OCI-LY7 (cell line): ENCODE results near the gene CEP112. TPM values are rescaled to one million over a fixed set of nuclear protein-coding genes. Genes with fewer than 3 reads are reported as not detected.

Experiments used
- BruUV-seq: library from RNA; stranded (reverse); fragments of 400-500 nt; replicated peaks from 2 replicates; lab custom pipeline; 2021; lab: Mats Ljungman, UMichigan
- CTCF ChIA-PET: fragments of 300-600 bp; sonication (Branson Sonifier 250); formaldehyde crosslinking; loops from one replicate; lab custom pipeline; 2022; ENCODE audit warnings: antibody characterized with exemption; ENCODE audit not compliant: unreplicated experiment; lab: Charles Lee
- POLR2A ChIA-PET: fragments of 300-600 bp; sonication (Branson Sonifier 250); formaldehyde crosslinking; loops from one replicate; lab custom pipeline; 2022; ENCODE audit warnings: antibody characterized with exemption; lab: Charles Lee
- DNase-seq: peaks from one replicate; pipeline ENCODE4 v3.0.0-alpha.2; 2015; ENCODE audit warnings: low spot score
- H2AFZ ChIP-seq: fragments of 200-600 bp; sonication (generic), shearing (Covaris generic); 2 replicates; pipeline ENCODE4 v1.6.1; 2014; ENCODE audit warnings: mild to moderate bottlenecking, antibody characterized with exemption, low read length, moderate library complexity
- H3K27ac ChIP-seq: fragments of 200-600 bp; sonication (generic); 2 replicates; pipeline ENCODE4 v1.5.1; 2014; ENCODE audit warnings: mixed run types, low read depth, mild to moderate bottlenecking, moderate library complexity, low read length, inconsistent platforms; ENCODE audit not compliant: poor library complexity, severe bottlenecking
- H3K36me3 ChIP-seq: fragments of 200-600 bp; sonication (generic); 2 replicates; pipeline ENCODE4 v1.6.1; 2014; ENCODE audit warnings: mild to moderate bottlenecking, antibody characterized with exemption, low read length, moderate library complexity, mixed read lengths; ENCODE audit not compliant: insufficient read depth
- H3K4me1 ChIP-seq: fragments of 200-600 bp; sonication (generic); 2 replicates; pipeline ENCODE4 v1.5.1; 2014; ENCODE audit warnings: mild to moderate bottlenecking, low read length; ENCODE audit not compliant: insufficient read depth, poor library complexity, severe bottlenecking
- H3K4me2 ChIP-seq: fragments of 200-600 bp; sonication (generic); 2 replicates; pipeline ENCODE4 v1.6.1; 2014; ENCODE audit warnings: mild to moderate bottlenecking, low read length
- H3K4me3 ChIP-seq: fragments of 200-600 bp; sonication (generic); 2 replicates; pipeline ENCODE4 v1.5.1; 2014; ENCODE audit warnings: mild to moderate bottlenecking, low read depth, low read length; ENCODE audit not compliant: poor library complexity, severe bottlenecking
- H3K79me2 ChIP-seq: fragments of 200-600 bp; sonication (generic); 2 replicates; pipeline ENCODE4 v1.6.1; 2016; ENCODE audit warnings: low read depth, mild to moderate bottlenecking, low read length, moderate library complexity, mixed read lengths; ENCODE audit not compliant: insufficient read depth
- H3K9me2 ChIP-seq: fragments of 200-600 bp; sonication (generic); 2 replicates; pipeline ENCODE4 v1.6.1; 2016; ENCODE audit warnings: mild to moderate bottlenecking, low read length, mixed read lengths; ENCODE audit not compliant: insufficient read depth
- H3K9me3 ChIP-seq: fragments of 200-600 bp; sonication (generic); 2 replicates; pipeline ENCODE4 v1.6.1; 2014; ENCODE audit warnings: mild to moderate bottlenecking, mixed run types, low read length, mixed read lengths
- H4K20me1 ChIP-seq: fragments of 200-600 bp; sonication (generic); 2 replicates; pipeline ENCODE4 v1.6.1; 2014; ENCODE audit warnings: mild to moderate bottlenecking, antibody characterized with exemption, low read length, moderate library complexity, mixed read lengths; ENCODE audit not compliant: insufficient read depth
- EZH2phosphoT487 ChIP-seq: fragments of 200-600 bp; sonication (generic); IDR thresholded peaks from 2 replicates; pipeline ENCODE4 v1.6.1; 2018; ENCODE audit warnings: low read depth, borderline replicate concordance, mild to moderate bottlenecking, mixed run types, antibody characterized with exemption, low read length, moderate library complexity, mixed read lengths
- intact Hi-C: fragments of 100-400 bp; cut with micrococcal nuclease; formaldehyde crosslinking; loops from one replicate; pipeline ENCODE4 v1.10.0; 2022; ENCODE audit not compliant: unreplicated experiment
- total RNA-seq, 2 experiments: library from RNA; depleted of rRNA in 1 of 2; stranded (reverse); fragments of >200 nt in 1 of 2; shearing (Covaris generic) in 1 of 2; gene quantifications; 2 replicates each; pipeline ENCODE4 v1.2.3, GENCODE V29; 2014 to 2022
- TF ChIP-seq, protein P1 (sequence below): fragments of 200-600 bp; sonication (generic); conservative IDR thresholded peaks from 2 replicates; pipeline ENCODE4 v1.5.1; 2014; ENCODE audit warnings: mild to moderate bottlenecking, antibody characterized with exemption, low read length, moderate library complexity, mixed read lengths

The CEP112 gene
- total RNA-seq, 2 experiments from 2014 or later, result 2.7 to 6.9 TPM

DNA sequence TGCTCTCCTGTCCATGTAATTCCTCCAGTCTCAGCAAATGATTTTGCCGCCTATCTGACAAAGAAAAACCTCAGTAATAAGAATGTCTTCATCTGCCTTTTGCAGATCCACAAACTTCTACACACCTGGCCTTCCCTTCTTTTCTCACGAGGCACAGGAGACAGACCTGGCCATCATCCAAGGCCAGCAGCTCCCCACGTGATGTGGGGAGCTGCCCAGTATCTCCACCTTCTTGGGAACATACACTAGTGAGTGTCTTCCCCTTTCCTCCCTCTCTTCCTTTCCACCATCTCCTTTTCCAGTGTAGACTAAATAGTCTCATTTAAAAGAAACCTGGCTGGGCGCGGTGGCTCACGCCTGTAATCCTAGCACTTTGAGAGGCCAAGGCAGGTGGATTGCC is 274.4 kb downstream of the CEP112 start:
- Histone ChIP-seq H3K79me2 (no peaks in the 10 kb centered on the region), H3K36me3 (no peaks in the 10 kb centered on the region), H3K4me1 (peaks cover 9% of the 10 kb centered on the region), H3K4me3 (no peak overlapping the region), H3K9me2 (no peaks in the 10 kb centered on the region), H3K9me3 (peaks cover 3% of the 10 kb centered on the region; the same call in 1 of the 2 replicates), H4K20me1 (no peaks in the 10 kb centered on the region), H3K4me2 (no peak overlapping the region), H3K27ac (no peak overlapping the region), H2AFZ (no peak overlapping the region)
- intact Hi-C loops, result no loop called here
- POLR2A ChIA-PET, result interaction anchor here (0.6 kb wide), 1 partner anchor 58 kb away, joined by 4 read pairs; no protein-coding TSS in a partner anchor
- CTCF ChIA-PET, result no interaction called here
- BruUV-seq, result no TSS peak
- DNase-seq, result no peak
- TF ChIP-seq, protein P1, sequence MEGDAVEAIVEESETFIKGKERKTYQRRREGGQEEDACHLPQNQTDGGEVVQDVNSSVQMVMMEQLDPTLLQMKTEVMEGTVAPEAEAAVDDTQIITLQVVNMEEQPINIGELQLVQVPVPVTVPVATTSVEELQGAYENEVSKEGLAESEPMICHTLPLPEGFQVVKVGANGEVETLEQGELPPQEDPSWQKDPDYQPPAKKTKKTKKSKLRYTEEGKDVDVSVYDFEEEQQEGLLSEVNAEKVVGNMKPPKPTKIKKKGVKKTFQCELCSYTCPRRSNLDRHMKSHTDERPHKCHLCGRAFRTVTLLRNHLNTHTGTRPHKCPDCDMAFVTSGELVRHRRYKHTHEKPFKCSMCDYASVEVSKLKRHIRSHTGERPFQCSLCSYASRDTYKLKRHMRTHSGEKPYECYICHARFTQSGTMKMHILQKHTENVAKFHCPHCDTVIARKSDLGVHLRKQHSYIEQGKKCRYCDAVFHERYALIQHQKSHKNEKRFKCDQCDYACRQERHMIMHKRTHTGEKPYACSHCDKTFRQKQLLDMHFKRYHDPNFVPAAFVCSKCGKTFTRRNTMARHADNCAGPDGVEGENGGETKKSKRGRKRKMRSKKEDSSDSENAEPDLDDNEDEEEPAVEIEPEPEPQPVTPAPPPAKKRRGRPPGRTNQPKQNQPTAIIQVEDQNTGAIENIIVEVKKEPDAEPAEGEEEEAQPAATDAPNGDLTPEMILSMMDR, result no peak
- TF ChIP-seq EZH2phosphoT487, result no peak

DNA sequence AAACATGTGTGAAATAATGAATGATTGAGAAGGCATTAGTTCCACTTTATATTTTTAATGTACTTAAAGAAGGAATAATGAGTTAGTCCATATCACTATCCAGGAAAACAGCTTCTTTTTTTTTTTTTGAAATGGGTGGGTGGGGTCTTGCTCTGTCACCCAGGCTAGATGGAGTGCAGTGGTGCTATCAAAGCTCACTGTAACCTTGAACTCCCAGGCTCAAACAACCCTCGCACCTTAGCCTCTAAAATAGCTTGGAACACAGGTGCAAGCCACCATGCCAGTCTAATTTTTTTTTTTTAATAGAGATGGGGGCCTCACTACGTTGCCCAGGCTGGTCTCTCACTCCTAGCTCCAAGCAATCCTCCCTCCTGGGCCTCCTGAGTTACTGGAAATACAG is 275.5 kb downstream of the CEP112 start:
- Histone ChIP-seq H2AFZ (no peak overlapping the region), H4K20me1 (no peaks in the 10 kb centered on the region), H3K9me3 (peaks cover 3% of the 10 kb centered on the region; the same call in 1 of the 2 replicates), H3K9me2 (no peaks in the 10 kb centered on the region), H3K4me1 (peaks cover 9% of the 10 kb centered on the region), H3K4me2 (no peak overlapping the region), H3K27ac (no peak overlapping the region), H3K4me3 (no peak overlapping the region), H3K36me3 (no peaks in the 10 kb centered on the region), H3K79me2 (no peaks in the 10 kb centered on the region)
- TF ChIP-seq EZH2phosphoT487, result no peak
- TF ChIP-seq, protein P1, result no peak
- intact Hi-C loops, result no loop called here
- POLR2A ChIA-PET, result interaction anchor here (0.8 kb wide), 1 partner anchor 205 kb away, joined by 3 read pairs; no protein-coding TSS in a partner anchor
- no TSS peak for BruUV-seq
- CTCF ChIA-PET, result no interaction called here
- no peak for DNase-seq

DNA sequence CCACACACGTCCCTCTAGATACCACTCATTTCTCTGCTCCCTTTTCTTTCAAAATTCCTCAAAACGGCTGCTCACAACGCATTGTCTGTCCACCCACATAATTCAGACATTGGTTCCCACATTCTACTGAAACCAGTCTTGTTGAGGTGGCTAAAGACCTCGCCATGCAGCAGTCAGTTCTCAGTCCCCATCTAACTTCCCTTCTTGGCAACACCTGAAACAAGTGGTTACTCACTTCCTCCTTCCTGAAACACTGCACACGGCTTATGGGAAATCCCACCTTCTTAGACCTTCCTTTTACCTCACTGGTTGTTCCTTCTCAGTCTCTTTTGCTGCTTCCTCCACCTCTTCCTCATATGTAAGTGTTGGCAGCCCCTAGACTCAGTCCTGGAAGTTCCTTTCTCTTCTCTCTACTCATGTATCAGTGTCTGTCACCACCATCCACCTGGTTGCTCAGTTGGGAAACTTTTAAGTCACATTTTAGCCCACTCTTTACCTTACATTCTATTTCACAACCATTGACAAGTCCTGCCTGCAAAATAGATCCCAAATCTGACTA is 277.1 kb downstream of the CEP112 start:
- ChIA-PET POLR2A (interaction anchor here (1.4 kb wide), 1 partner anchor 12 kb away, joined by 3 read pairs; no protein-coding TSS in a partner anchor), CTCF (no interaction called here)
- Histone ChIP-seq H3K9me2 (no peaks in the 10 kb centered on the region), H3K4me3 (peak overlapping the region; percentile 11), H3K36me3 (no peaks in the 10 kb centered on the region), H4K20me1 (no peaks in the 10 kb centered on the region), H3K4me2 (peak overlapping the region; percentile 38; the same call in 1 of the 2 replicates), H3K9me3 (peaks cover 3% of the 10 kb centered on the region; the same call in 1 of the 2 replicates), H3K4me1 (peaks cover 9% of the 10 kb centered on the region), H2AFZ (peak overlapping the region; percentile 93), H3K27ac (no peak overlapping the region), H3K79me2 (no peaks in the 10 kb centered on the region)
- no TSS peak for BruUV-seq
- DNase-seq, result peak; percentile 60
- TF ChIP-seq, protein P1, result no peak
- no peak for TF ChIP-seq EZH2phosphoT487
- intact Hi-C loops, result no loop called here
